ENCODE results near the gene FGD6.

GRCh38 chr12:95107362-95107761 is 109.9 kb downstream of the FGD6 start:
- no peak for TF ChIP-seq FOXM1 (IDR thresholded peaks at IDR 0.05; ENCODE audit: borderline replicate concordance)
- TF ChIP-seq BHLHE40 (IDR thresholded peaks at IDR 0.05; ENCODE audit: borderline replicate concordance): no peak
